Upper lobe of left lung (tissue), 6 donors: ENCODE data around the gene NXPE3. TPM values are rescaled to one million over a fixed set of nuclear protein-coding genes. Genes with fewer than 3 reads are reported as not detected.
A peak's percentile ranks its signal among the peaks of the same experiment; 100 is the strongest.

Experiments
- ATAC-seq, 2 donors: fragments of 200-7000 bp; cut with Tn5 transposase; one replicate each; pipeline ENCODE4 v1.9.1; 2022; ENCODE audit warnings: mild to moderate bottlenecking in 2 of 2, moderate library complexity in 2 of 2; ENCODE audit not compliant: low FRiP score in 2 of 2
- DNase-seq, 2 donors: peaks; one replicate each; pipeline ENCODE4 v3.0.0-alpha.2; 2019 to 2020
- H3K27ac ChIP-seq, 4 donors: fragments of 200-600 bp; sonication (generic); one replicate each; pipeline ENCODE4 v1.5.1; 2016 to 2019
- H3K27me3 ChIP-seq, 4 donors: fragments of 200-600 bp; sonication (generic); one replicate each; pipeline ENCODE4 v1.5.1; 2017 to 2019
- H3K36me3 ChIP-seq, 4 donors: fragments of 200-600 bp; sonication (generic); one replicate each; pipeline ENCODE4 v1.5.1; 2016 to 2019
- H3K4me1 ChIP-seq, 4 donors: fragments of 200-600 bp; sonication (generic); one replicate each; pipeline ENCODE4 v1.5.1; 2018 to 2019
- H3K4me3 ChIP-seq, 4 donors: fragments of 200-600 bp; sonication (generic); one replicate each; pipeline ENCODE4 v1.5.1; 2017 to 2019; ENCODE audit warnings: mild to moderate bottlenecking in 2 of 4, moderate library complexity in 1 of 4
- H3K9me3 ChIP-seq, 4 donors: fragments of 200-600 bp; sonication (generic); one replicate each; pipeline ENCODE4 v1.5.1; 2018 to 2019
- CTCF ChIP-seq, 6 experiments: fragments of 450-650 bp in 4 of 6; fragments of 200-600 bp in 2 of 6; sonication (generic) in 2 of 6; IDR thresholded peaks; one replicate each; pipeline ENCODE4 v1.5.1; 2016 to 2019; ENCODE audit warnings: antibody characterized with exemption in 6 of 6
- EP300 ChIP-seq, 4 donors: sonication (generic); formaldehyde crosslinking; IDR thresholded peaks; one replicate each; pipeline ENCODE4 v1.5.1; 2017; ENCODE audit warnings: antibody characterized with exemption in 4 of 4, control low read depth in 2 of 4
- POLR2A ChIP-seq, 4 donors: fragments of 450-650 bp; IDR thresholded peaks; one replicate each; pipeline ENCODE4 v1.5.1; 2016 to 2017; ENCODE audit warnings: antibody characterized with exemption in 4 of 4, mild to moderate bottlenecking in 2 of 4
- POLR2AphosphoS5 ChIP-seq, 2 donors: sonication (generic); formaldehyde crosslinking; IDR thresholded peaks; one replicate each; pipeline ENCODE4 v1.5.1; 2017; ENCODE audit warnings: antibody characterized with exemption in 2 of 2
- WGBS, 2 donors: methylation state at CpG; one replicate each; pipeline ENCODE4 v1.1.5; 2017 to 2018; 5-methylcytosine and 5-hydroxymethylcytosine counted together
- total RNA-seq, 6 donors: library from RNA; depleted of rRNA in 4 of 6; stranded (reverse); fragments of >200 nt in 4 of 6; gene quantifications; one replicate each; pipeline versions ENCODE4 v1.1.0 to v1.2.1, GENCODE V29; 2016 to 2021
- donor health status: DM: no; HTN: no; CAD: no; lungs with moderate emphysema.
- donor health status: DM: no; HTN: yes; CAD: no; lungs with severe emphysema.

The NXPE3 gene
- total RNA-seq, 6 donors from 2014 or later: 7.2 to 16.8 (median 15.5) TPM

- Histone ChIP-seq H3K4me3 (peak overlapping the region; percentile 45 to 61 (median 56)), H3K4me1 (peaks cover 29 to 43% (median 37%) of the 10 kb centered on the region in 4 donors), H3K9me3 (no peaks in the 10 kb centered on the region), H3K27me3 (no peaks in the 10 kb centered on the region), H3K27ac (peak overlapping the region; percentile 83 to 94 (median 92)), H3K36me3 (peaks cover 0 to 4% (median 0%) of the 10 kb centered on the region in 4 donors)
- WGBS, 2 donors: 1 to 2% methylated on average over 30 of the region's 30 CpGs
- peak; percentile 33 to 89 for DNase-seq
- peak; percentile 73 to 93 for TF ChIP-seq POLR2AphosphoS5 (IDR thresholded peaks at IDR 0.05)
- peak in 1 of 4 donors; percentile 21 for TF ChIP-seq EP300 (IDR thresholded peaks at IDR 0.05)
- peak in 3 of 4 donors; percentile 50 to 78 (median 64) for TF ChIP-seq POLR2A (IDR thresholded peaks at IDR 0.05)
- TF ChIP-seq CTCF (IDR thresholded peaks at IDR 0.05): no peak
- peak; percentile 92 to 93 for ATAC-seq
These were observed 48.5 kb downstream of the NXPE3 start for GRCh38 chr3:101827211-101828174.

DNA sequence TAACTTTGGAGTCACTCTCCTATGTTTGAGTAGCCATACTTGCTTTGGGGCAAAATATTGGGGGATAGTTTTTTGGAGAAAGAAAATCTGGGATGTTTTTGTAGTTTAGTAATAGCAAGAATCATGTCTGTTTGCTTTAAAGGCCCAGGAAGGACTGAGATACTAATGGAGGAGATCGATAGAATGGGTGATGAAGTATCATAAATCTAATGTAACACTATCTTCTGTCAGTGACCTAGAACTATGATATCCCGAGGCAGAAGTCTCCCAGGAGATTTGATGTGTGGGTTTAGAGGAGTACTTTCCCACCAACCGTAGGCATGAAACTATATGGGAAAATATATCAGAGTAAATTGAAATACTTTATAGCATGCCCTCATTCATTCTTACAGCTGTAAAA is 49.3 kb downstream of the NXPE3 start:
- no peak for ATAC-seq
- no peaks in the 10 kb centered on the region for H3K27me3 ChIP-seq
- H3K4me1 ChIP-seq: peaks cover 29 to 43% (median 37%) of the 10 kb centered on the region in 4 donors
- WGBS, 2 donors: 10 to 14% methylated on average over 3 of the region's 3 CpGs
- peak overlapping the region in 3 of 4 donors; percentile 53 to 61 (median 58) for H3K4me3 ChIP-seq
- no peak for DNase-seq
- peak overlapping the region; percentile 83 to 94 (median 92) for H3K27ac ChIP-seq
- H3K9me3 ChIP-seq: no peaks in the 10 kb centered on the region
- no peak for TF ChIP-seq CTCF (IDR thresholded peaks at IDR 0.05)
- TF ChIP-seq POLR2A (IDR thresholded peaks at IDR 0.05): no peak
- TF ChIP-seq EP300 (IDR thresholded peaks at IDR 0.05): no peak
- no peak for TF ChIP-seq POLR2AphosphoS5 (IDR thresholded peaks at IDR 0.05)
- H3K36me3 ChIP-seq: no peaks in the 10 kb centered on the region

- H3K4me1 ChIP-seq: peaks cover 29 to 43% (median 37%) of the 10 kb centered on the region in 4 donors
- no peaks in the 10 kb centered on the region for H3K36me3 ChIP-seq
- H3K27ac ChIP-seq: peak overlapping the region; percentile 83 to 94 (median 92)
- no peaks in the 10 kb centered on the region for H3K9me3 ChIP-seq
- DNase-seq (peak in 1 of 2 donors; percentile 67), ATAC-seq (peak; percentile 82 to 90)
- WGBS, 2 donors: 16 to 26% methylated on average over 9 of the region's 9 CpGs
- peak overlapping the region in 3 of 4 donors; percentile 53 to 61 (median 58) for H3K4me3 ChIP-seq
- no peak for TF ChIP-seq EP300 (IDR thresholded peaks at IDR 0.05)
- peak; percentile 65 to 79 for TF ChIP-seq POLR2AphosphoS5 (IDR thresholded peaks at IDR 0.05)
- TF ChIP-seq POLR2A (IDR thresholded peaks at IDR 0.05): peak in 1 of 4 donors; percentile 34
- no peaks in the 10 kb centered on the region for H3K27me3 ChIP-seq
These were observed 49.9 kb downstream of the NXPE3 start for GRCh38 chr3:101828691-101829436.

GRCh38 chr3:101829437-101829830 is 50.4 kb downstream of the NXPE3 start:
- Histone ChIP-seq H3K27ac (peak overlapping the region; percentile 83 to 94 (median 92)), H3K9me3 (no peaks in the 10 kb centered on the region), H3K36me3 (no peaks in the 10 kb centered on the region), H3K27me3 (no peaks in the 10 kb centered on the region), H3K4me1 (peaks cover 33 to 42% (median 37%) of the 10 kb centered on the region in 4 donors), H3K4me3 (peak overlapping the region in 1 of 4 donors; percentile 58)
- TF ChIP-seq POLR2A (IDR thresholded peaks at IDR 0.05) (no peak), POLR2AphosphoS5 (IDR thresholded peaks at IDR 0.05) (no peak), EP300 (IDR thresholded peaks at IDR 0.05) (no peak), CTCF (IDR thresholded peaks at IDR 0.05) (no peak)
- DNase-seq: no peak
- ATAC-seq: no peak
- 42 to 55% methylated on average over 2 of the region's 2 CpGs for WGBS, 2 donors

GRCh38 chr3:101829874-101830273 is 50.9 kb downstream of the NXPE3 start:
- Histone ChIP-seq H3K9me3 (no peaks in the 10 kb centered on the region), H3K4me1 (peaks cover 33 to 42% (median 36%) of the 10 kb centered on the region in 4 donors), H3K36me3 (no peaks in the 10 kb centered on the region), H3K27me3 (no peaks in the 10 kb centered on the region), H3K27ac (peak overlapping the region in 2 of 4 donors; percentile 91 to 94), H3K4me3 (no peak overlapping the region)
- no peak for ATAC-seq
- no peak for TF ChIP-seq EP300 (IDR thresholded peaks at IDR 0.05)
- TF ChIP-seq POLR2A (IDR thresholded peaks at IDR 0.05): no peak
- TF ChIP-seq CTCF (IDR thresholded peaks at IDR 0.05): no peak
- DNase-seq: no peak
- 45 to 51% methylated on average over 2 of the region's 2 CpGs for WGBS, 2 donors
